Liver (tissue), 9 donors: Measurements from ENCODE around the gene EEIG2. TPM values are rescaled to one million over a fixed set of nuclear protein-coding genes. Genes with fewer than 3 reads are reported as not detected.

ENCODE experiments used
- DNase-seq: peaks from one replicate; pipeline ENCODE4 v3.0.0-alpha.2; 2017; ENCODE audit warnings: low spot score
- H3K27ac ChIP-seq, 2 donors: one replicate each; pipeline ENCODE4 v1.7.0; 2013; ENCODE audit warnings: inconsistent platforms in 2 of 2, low read length in 2 of 2, control low read depth in 1 of 2, low read depth in 1 of 2, mild to moderate bottlenecking in 1 of 2
- H3K27me3 ChIP-seq, 4 donors: one replicate each; pipeline versions ENCODE4 v1.6.1 to v1.7.0; 2013; ENCODE audit warnings: low read length in 3 of 4, inconsistent platforms in 1 of 4, mild to moderate bottlenecking in 1 of 4, moderate library complexity in 1 of 4; ENCODE audit not compliant: control insufficient read depth in 4 of 4, insufficient read depth in 4 of 4
- H3K36me3 ChIP-seq, 4 donors: one replicate each; pipeline versions ENCODE4 v1.6.1 to v1.7.0; 2013; ENCODE audit warnings: low read length in 3 of 4, mild to moderate bottlenecking in 3 of 4, low read depth in 1 of 4, moderate library complexity in 1 of 4; ENCODE audit not compliant: control insufficient read depth in 4 of 4, insufficient read depth in 3 of 4
- H3K4me1 ChIP-seq, 4 donors: one replicate each; pipeline versions ENCODE4 v1.6.1 to v1.7.0; 2013; ENCODE audit warnings: low read length in 3 of 4, mild to moderate bottlenecking in 3 of 4, moderate library complexity in 1 of 4; ENCODE audit not compliant: control insufficient read depth in 4 of 4, insufficient read depth in 4 of 4
- H3K4me3 ChIP-seq, 3 donors: one replicate each; pipeline versions ENCODE4 v1.6.1 to v1.7.0; 2013; ENCODE audit warnings: low read length in 3 of 3, control low read depth in 1 of 3, low read depth in 1 of 3, mild to moderate bottlenecking in 1 of 3
- H3K9ac ChIP-seq, 2 donors: one replicate each; pipeline ENCODE4 v1.7.0; 2013; ENCODE audit warnings: low read length in 2 of 2, mild to moderate bottlenecking in 2 of 2, moderate library complexity in 2 of 2, control low read depth in 1 of 2, low read depth in 1 of 2
- H3K9me3 ChIP-seq, 4 donors: one replicate each; pipeline versions ENCODE4 v1.6.1 to v1.7.0; 2013; ENCODE audit warnings: low read length in 3 of 4; ENCODE audit not compliant: control insufficient read depth in 4 of 4
- FOXA1 ChIP-seq: IDR thresholded peaks from 2 replicates; pipeline ENCODE4 v1.6.1; 2016; ENCODE audit warnings: antibody characterized with exemption
- FOXA2 ChIP-seq: IDR thresholded peaks from 2 replicates; pipeline ENCODE4 v1.6.1; 2016; ENCODE audit warnings: antibody characterized with exemption
- GABPA ChIP-seq, 2 donors: IDR thresholded peaks in 1 of 2; conservative IDR thresholded peaks in 1 of 2; 2 replicates each; pipeline ENCODE4 v1.6.1; 2016; ENCODE audit warnings: antibody characterized with exemption in 2 of 2, mild to moderate bottlenecking in 1 of 2, moderate library complexity in 1 of 2
- HNF4G ChIP-seq: IDR thresholded peaks from 2 replicates; pipeline ENCODE4 v1.6.1; 2016; ENCODE audit warnings: antibody characterized with exemption
- JUND ChIP-seq, 2 donors: IDR thresholded peaks; 2 replicates each; pipeline ENCODE4 v1.6.1; 2016; ENCODE audit warnings: antibody characterized with exemption in 2 of 2
- MAX ChIP-seq: IDR thresholded peaks from 2 replicates; pipeline ENCODE4 v1.6.1; 2016; ENCODE audit warnings: antibody characterized with exemption
- RAD21 ChIP-seq, 2 donors: IDR thresholded peaks; 2 replicates each; pipeline ENCODE4 v1.6.1; 2016; ENCODE audit warnings: antibody characterized with exemption in 2 of 2, mild to moderate bottlenecking in 2 of 2
- REST ChIP-seq: IDR thresholded peaks from 2 replicates; pipeline ENCODE4 v1.6.1; 2016; ENCODE audit warnings: antibody characterized with exemption, mild to moderate bottlenecking
- TAF1 ChIP-seq: conservative IDR thresholded peaks from 2 replicates; pipeline ENCODE4 v1.6.1; 2016; ENCODE audit warnings: antibody characterized with exemption, mild to moderate bottlenecking
- YY1 ChIP-seq: IDR thresholded peaks from 2 replicates; pipeline ENCODE4 v1.6.1; 2016; ENCODE audit warnings: antibody characterized with exemption, mild to moderate bottlenecking
- ZBTB33 ChIP-seq: IDR thresholded peaks from 2 replicates; pipeline ENCODE4 v1.6.1; 2016; ENCODE audit warnings: antibody characterized with exemption
- WGBS: extraction: QIAGEN DNeasy Blood & Tissue Kit; methylation state at CpG from one replicate; pipeline ENCODE4 v1.1.7; 2013; 5-methylcytosine and 5-hydroxymethylcytosine counted together
- polyA plus RNA-seq, 2 donors: library from polyadenylated mRNA; stranded (reverse) in 1 of 2; unstranded in 1 of 2; fragments of 200-250 nt in 1 of 2; fragments of >200 nt in 1 of 2; fragmentation: Nextera tagmentation in 1 of 2; extraction: Ambion mirVana in 1 of 2; gene quantifications; one replicate each; pipeline versions ENCODE4 v1.2.1 to v1.2.3, GENCODE V29; 2013 to 2015
- total RNA-seq, 2 donors: library from RNA; depleted of rRNA; stranded (reverse); fragments of >200 nt; gene quantifications; one replicate each; pipeline ENCODE4 v1.2.3, GENCODE V29; 2014
- TF ChIP-seq, protein P1 (sequence below): fragments of 150-350 bp; IDR thresholded peaks from 2 replicates; pipeline ENCODE4 v1.5.1; 2017; ENCODE audit warnings: improper control_type of control experiment, low read depth, low read length; ENCODE audit not compliant: missing input control
- donor health status: healthy.
- donor health status: healthy.
- donor health status: healthy.
- donor health status: healthy.
- donor health status: healthy.

Gene EEIG2
- total and polyA plus RNA-seq, 4 donors = 0.50 to 10.6 (median 1.7) TPM

DNA sequence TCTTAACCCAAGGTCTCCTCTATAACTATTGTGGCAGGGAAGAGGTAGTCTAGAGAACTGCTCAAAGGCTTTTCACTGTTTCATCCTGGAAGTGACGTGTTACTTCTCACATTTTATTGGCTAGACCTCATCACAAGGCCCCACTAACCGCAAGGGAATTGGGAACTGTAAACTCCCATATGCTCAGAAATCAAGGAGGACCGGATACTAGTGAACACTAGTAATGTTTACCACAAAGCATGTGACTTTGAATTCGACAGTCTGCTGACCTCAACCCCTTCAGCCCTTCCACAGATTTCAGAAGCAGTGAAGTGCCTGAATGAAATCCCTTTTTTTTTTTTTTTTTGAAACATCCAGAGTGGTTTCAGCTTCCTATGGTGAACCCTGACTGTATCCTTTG is 3.4 kb upstream of the EEIG2 start:
- peaks cover 0 to 12% (median 4%) of the 10 kb centered on the region in 4 donors for H3K4me1 ChIP-seq
- H3K27ac ChIP-seq = peak overlapping the region in 1 of 2 donors; percentile 25
- no peak for DNase-seq
- 83% methylated on average over 4 of the region's 4 CpGs for WGBS
- H3K9me3 ChIP-seq = no peaks in the 10 kb centered on the region
- TF ChIP-seq MAX (no peak), GABPA (IDR thresholded peaks at IDR 0.05 in 1 of 2, conservative IDR thresholded peaks at IDR 0.05 in 1 of 2) (peak in 1 of 2 donors; percentile 22)
- no peak overlapping the region for H3K9ac ChIP-seq
- no peaks in the 10 kb centered on the region for H3K27me3 ChIP-seq
- no peaks in the 10 kb centered on the region for H3K36me3 ChIP-seq
- no peak overlapping the region for H3K4me3 ChIP-seq

DNA sequence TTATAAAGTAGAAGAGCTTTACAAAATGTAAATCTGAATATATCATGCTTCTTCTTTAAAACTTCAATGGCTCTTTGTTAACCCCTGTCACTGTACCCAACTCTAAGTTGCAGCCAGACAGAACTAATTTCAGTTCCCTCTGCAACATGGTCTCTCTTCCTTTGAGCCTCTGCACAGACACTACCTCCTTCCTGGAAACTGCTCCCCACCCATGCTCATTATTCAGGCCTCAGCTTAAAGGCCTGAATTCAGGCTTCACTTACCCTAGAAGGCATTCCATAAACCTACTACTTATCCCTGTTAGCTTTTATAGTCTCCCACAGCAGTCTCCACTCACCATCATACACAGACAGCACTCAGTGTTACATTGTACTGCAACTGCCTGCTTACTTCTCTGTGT is 2.6 kb upstream of the EEIG2 start:
- Histone ChIP-seq H3K9ac (no peak overlapping the region), H3K4me1 (peaks cover 0 to 12% (median 6%) of the 10 kb centered on the region in 4 donors), H3K4me3 (no peak overlapping the region), H3K27ac (peak overlapping the region in 1 of 2 donors; percentile 26), H3K9me3 (no peaks in the 10 kb centered on the region), H3K36me3 (no peaks in the 10 kb centered on the region), H3K27me3 (no peaks in the 10 kb centered on the region)
- TF ChIP-seq HNF4G = no peak
- TF ChIP-seq FOXA1 = no peak
- TF ChIP-seq YY1 = no peak
- no peak for DNase-seq

GRCh38 chr1:108560189-108560873 is 431 bp downstream of the EEIG2 start:
- H3K4me1 ChIP-seq = peaks cover 0 to 12% (median 6%) of the 10 kb centered on the region in 4 donors
- no peaks in the 10 kb centered on the region for H3K36me3 ChIP-seq
- peak; percentile 63 for DNase-seq
- peak overlapping the region; percentile 62 to 76 for H3K9ac ChIP-seq
- H3K4me3 ChIP-seq = peak overlapping the region; percentile 70 to 80 (median 76)
- WGBS = 3% methylated on average over 59 of the region's 59 CpGs
- TF ChIP-seq REST = no peak
- TF ChIP-seq MAX = no peak
- TF ChIP-seq FOXA2 = no peak
- no peak for TF ChIP-seq TAF1
- no peak for TF ChIP-seq JUND (IDR thresholded peaks at IDR 0.05)
- no peak for TF ChIP-seq ZBTB33
- no peak for TF ChIP-seq RAD21 (IDR thresholded peaks at IDR 0.05)
- TF ChIP-seq, protein P1, sequence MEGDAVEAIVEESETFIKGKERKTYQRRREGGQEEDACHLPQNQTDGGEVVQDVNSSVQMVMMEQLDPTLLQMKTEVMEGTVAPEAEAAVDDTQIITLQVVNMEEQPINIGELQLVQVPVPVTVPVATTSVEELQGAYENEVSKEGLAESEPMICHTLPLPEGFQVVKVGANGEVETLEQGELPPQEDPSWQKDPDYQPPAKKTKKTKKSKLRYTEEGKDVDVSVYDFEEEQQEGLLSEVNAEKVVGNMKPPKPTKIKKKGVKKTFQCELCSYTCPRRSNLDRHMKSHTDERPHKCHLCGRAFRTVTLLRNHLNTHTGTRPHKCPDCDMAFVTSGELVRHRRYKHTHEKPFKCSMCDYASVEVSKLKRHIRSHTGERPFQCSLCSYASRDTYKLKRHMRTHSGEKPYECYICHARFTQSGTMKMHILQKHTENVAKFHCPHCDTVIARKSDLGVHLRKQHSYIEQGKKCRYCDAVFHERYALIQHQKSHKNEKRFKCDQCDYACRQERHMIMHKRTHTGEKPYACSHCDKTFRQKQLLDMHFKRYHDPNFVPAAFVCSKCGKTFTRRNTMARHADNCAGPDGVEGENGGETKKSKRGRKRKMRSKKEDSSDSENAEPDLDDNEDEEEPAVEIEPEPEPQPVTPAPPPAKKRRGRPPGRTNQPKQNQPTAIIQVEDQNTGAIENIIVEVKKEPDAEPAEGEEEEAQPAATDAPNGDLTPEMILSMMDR = no peak
- no peak for TF ChIP-seq GABPA (IDR thresholded peaks at IDR 0.05 in 1 of 2, conservative IDR thresholded peaks at IDR 0.05 in 1 of 2)
- no peaks in the 10 kb centered on the region for H3K9me3 ChIP-seq
- H3K27ac ChIP-seq = peak overlapping the region; percentile 70 to 74
- no peaks in the 10 kb centered on the region for H3K27me3 ChIP-seq
